Smooth muscle cell (in vitro differentiated cells): ENCODE data around the gene LRRC8B. TPM values are rescaled to one million over a fixed set of nuclear protein-coding genes. Genes with fewer than 3 reads are reported as not detected.
"Not testable (repeated sequence)": the region's sequence is repeated elsewhere in the genome, so short reads cannot be mapped to it uniquely, and the experiment has no call there.

Source experiments
- DNase-seq: peaks from one replicate; lab custom pipeline; 2025; ENCODE audit not compliant: unreplicated experiment; lab: John Stamatoyannopoulos, UW
- H2AFZ ChIP-seq: fragments of 200-600 bp; sonication (generic); 2 replicates; pipeline ENCODE4 v1.6.0; 2016; ENCODE audit warnings: antibody characterized with exemption, low read depth, mild to moderate bottlenecking
- H3F3A ChIP-seq: fragments of 200-600 bp; sonication (generic); 2 replicates; pipeline ENCODE4 v1.6.0; 2017; ENCODE audit warnings: antibody characterized with exemption, low read depth
- H3K27ac ChIP-seq: fragments of 200-600 bp; sonication (generic); 2 replicates; pipeline ENCODE4 v1.5.1; 2016; ENCODE audit warnings: low read depth, mild to moderate bottlenecking
- H3K27me3 ChIP-seq: fragments of 200-600 bp; sonication (generic); 2 replicates; pipeline ENCODE4 v1.6.1; 2016; ENCODE audit warnings: low read depth, mild to moderate bottlenecking
- H3K36me3 ChIP-seq: fragments of 200-600 bp; sonication (generic); 2 replicates; pipeline ENCODE4 v1.5.1; 2016; ENCODE audit warnings: low read depth
- H3K4me1 ChIP-seq: fragments of 200-600 bp; sonication (generic); 2 replicates; pipeline ENCODE4 v1.5.1; 2016; ENCODE audit warnings: low read depth
- H3K4me2 ChIP-seq: fragments of 200-600 bp; sonication (generic); 2 replicates; pipeline ENCODE4 v1.6.0; 2016; ENCODE audit warnings: mild to moderate bottlenecking
- H3K4me3 ChIP-seq: fragments of 200-600 bp; sonication (generic); 2 replicates; pipeline ENCODE4 v1.5.1; 2016; ENCODE audit warnings: mild to moderate bottlenecking
- H3K79me2 ChIP-seq: fragments of 200-600 bp; sonication (generic); 2 replicates; pipeline ENCODE4 v1.6.0; 2016; ENCODE audit warnings: low read depth, mild to moderate bottlenecking
- H3K9ac ChIP-seq: fragments of 200-600 bp; sonication (generic); 2 replicates; pipeline ENCODE4 v1.6.0; 2016; ENCODE audit warnings: low read depth
- H3K9me3 ChIP-seq: fragments of 200-600 bp; sonication (generic); replicated peaks from 2 replicates; pipeline ENCODE4 v1.5.1; 2016; ENCODE audit warnings: low read depth
- H4K20me1 ChIP-seq: fragments of 200-600 bp; sonication (generic); 2 replicates; pipeline ENCODE4 v1.6.0; 2016; ENCODE audit warnings: low read depth
- CTCF ChIP-seq: fragments of 200-600 bp; sonication (generic); IDR thresholded peaks from 2 replicates; pipeline ENCODE4 v1.5.1; 2017; ENCODE audit warnings: borderline replicate concordance, mild to moderate bottlenecking, antibody characterized with exemption; ENCODE audit not compliant: insufficient read depth, poor library complexity, severe bottlenecking
- WGBS: methylation state at CpG from one replicate; pipeline ENCODE4 v1.1.7; 2016; ENCODE audit warnings: low lambda C conversion rate; 5-methylcytosine and 5-hydroxymethylcytosine counted together
- polyA plus RNA-seq: library from polyadenylated mRNA; unstranded; fragments of >200 nt; fragmentation: Nextera tagmentation; extraction: Ambion mirVana; gene quantifications from 2 replicates; pipeline ENCODE4 v1.2.1, GENCODE V29; 2016
- total RNA-seq: library from RNA; depleted of rRNA; stranded (reverse); fragments of >200 nt; gene quantifications from 2 replicates; pipeline ENCODE4 v1.2.3, GENCODE V29; 2014

The LRRC8B gene
- total and polyA plus RNA-seq, 2 experiments from 2014 or later, result 1.5 to 4.6 TPM

DNA sequence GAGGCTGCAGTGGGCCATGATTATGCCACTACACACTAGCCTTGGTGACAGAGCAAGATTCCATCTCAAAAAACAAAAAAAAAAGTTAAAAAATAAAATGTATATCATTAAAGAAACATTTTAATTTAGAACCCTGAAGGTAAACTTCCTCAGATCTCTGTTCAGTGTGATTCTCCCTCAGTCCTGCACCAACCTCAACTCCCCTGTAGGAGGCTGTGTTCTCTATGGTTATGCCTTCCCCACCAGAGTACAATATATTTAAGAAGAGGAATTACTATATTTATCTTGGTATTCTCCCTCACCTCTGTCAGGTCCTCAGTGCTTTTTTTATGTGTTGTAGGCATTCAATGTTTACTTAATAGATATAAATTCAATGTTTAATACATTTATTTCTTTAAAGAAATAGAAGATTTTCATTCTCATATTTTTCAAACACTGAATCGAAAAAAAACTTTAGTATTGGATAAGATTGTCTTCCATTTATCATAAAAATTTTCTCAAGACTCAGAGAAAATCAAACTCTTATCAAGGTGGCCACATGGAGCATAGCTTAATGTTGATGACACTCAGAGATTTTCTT is 4.8 kb upstream of the LRRC8B start:
- 94% methylated on average over 1 of the region's 1 CpG for WGBS
- H3K4me3 ChIP-seq, result no peak overlapping the region

GRCh38 chr1:89521977-89522376 is 2.7 kb upstream of the LRRC8B start:
- H2AFZ ChIP-seq, H3K4me1 ChIP-seq, H4K20me1 ChIP-seq, H3K36me3 ChIP-seq, DNase-seq, H3F3A ChIP-seq, H3K9ac ChIP-seq, H3K27ac ChIP-seq, H3K4me2 ChIP-seq, H3K9me3 ChIP-seq, H3K79me2 ChIP-seq, H3K27me3 ChIP-seq, H3K4me3 ChIP-seq: not testable (repeated sequence)
- 97% methylated on average over 6 of the region's 6 CpGs for WGBS

More for the DNA sequence above, 4.8 kb upstream of the LRRC8B start:
- Histone ChIP-seq H3F3A (peaks cover 5% of the 10 kb centered on the region), H3K4me2 (no peak overlapping the region), H3K36me3 (no peaks in the 10 kb centered on the region), H3K27ac (no peak overlapping the region), H3K79me2 (no peaks in the 10 kb centered on the region), H3K4me1 (no peaks in the 10 kb centered on the region), H3K9ac (no peak overlapping the region), H2AFZ (no peak overlapping the region), H4K20me1 (no peaks in the 10 kb centered on the region), H3K9me3 (no peaks in the 10 kb centered on the region), H3K27me3 (no peaks in the 10 kb centered on the region)
- no peak for DNase-seq
- TF ChIP-seq CTCF, result peak; percentile 58

DNA sequence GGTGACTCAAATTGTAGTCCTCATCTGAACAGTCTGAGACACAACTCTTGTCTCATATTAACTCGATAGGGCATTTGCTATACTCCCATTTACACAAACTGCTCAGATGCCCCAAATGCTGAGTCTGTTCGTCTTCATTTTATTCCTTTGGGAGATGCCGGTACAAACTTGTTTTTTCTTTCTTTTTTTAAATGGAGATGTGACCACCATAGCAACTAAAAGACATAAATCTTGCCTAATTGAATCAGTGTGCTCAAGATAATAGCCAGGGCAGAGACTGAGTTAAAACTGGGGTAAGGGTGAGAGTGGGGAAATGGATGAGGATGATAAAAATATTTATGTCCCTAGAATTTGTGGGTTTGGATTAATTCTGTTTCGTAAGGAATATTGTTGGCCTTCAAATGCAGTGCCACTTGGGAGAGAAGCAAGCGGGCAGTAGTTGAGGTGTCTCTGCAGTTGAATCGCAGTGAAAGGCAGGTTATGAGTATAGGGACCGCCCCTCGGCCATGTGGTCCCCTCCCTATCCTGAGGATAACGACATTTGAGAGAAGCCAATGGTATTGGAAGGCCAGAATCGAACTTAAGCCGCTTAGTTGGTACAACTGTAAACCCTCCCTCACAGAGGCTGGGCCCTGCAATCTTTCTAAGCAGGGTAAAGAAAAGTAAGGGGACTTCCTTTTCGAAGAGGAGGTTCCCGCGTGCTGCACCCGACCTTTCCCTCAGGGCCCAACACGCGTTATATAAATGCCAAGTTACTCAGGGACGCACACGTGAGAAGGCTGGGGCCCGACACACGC is 859 bp upstream of the LRRC8B start:
- Histone ChIP-seq H3K4me3 (peak overlapping the region; percentile 93), H3K79me2 (no peaks in the 10 kb centered on the region), H3K9me3 (no peaks in the 10 kb centered on the region), H3K4me1 (no peaks in the 10 kb centered on the region), H4K20me1 (no peaks in the 10 kb centered on the region), H2AFZ (peak overlapping the region; percentile 79), H3K27ac (no peak overlapping the region), H3F3A (peaks cover 5% of the 10 kb centered on the region), H3K9ac (peak overlapping the region; percentile 40), H3K4me2 (peak overlapping the region; percentile 93), H3K36me3 (no peaks in the 10 kb centered on the region), H3K27me3 (no peaks in the 10 kb centered on the region)
- WGBS, result 22% methylated on average over 21 of the region's 21 CpGs
- no peak for TF ChIP-seq CTCF
- DNase-seq, result no peak

DNA sequence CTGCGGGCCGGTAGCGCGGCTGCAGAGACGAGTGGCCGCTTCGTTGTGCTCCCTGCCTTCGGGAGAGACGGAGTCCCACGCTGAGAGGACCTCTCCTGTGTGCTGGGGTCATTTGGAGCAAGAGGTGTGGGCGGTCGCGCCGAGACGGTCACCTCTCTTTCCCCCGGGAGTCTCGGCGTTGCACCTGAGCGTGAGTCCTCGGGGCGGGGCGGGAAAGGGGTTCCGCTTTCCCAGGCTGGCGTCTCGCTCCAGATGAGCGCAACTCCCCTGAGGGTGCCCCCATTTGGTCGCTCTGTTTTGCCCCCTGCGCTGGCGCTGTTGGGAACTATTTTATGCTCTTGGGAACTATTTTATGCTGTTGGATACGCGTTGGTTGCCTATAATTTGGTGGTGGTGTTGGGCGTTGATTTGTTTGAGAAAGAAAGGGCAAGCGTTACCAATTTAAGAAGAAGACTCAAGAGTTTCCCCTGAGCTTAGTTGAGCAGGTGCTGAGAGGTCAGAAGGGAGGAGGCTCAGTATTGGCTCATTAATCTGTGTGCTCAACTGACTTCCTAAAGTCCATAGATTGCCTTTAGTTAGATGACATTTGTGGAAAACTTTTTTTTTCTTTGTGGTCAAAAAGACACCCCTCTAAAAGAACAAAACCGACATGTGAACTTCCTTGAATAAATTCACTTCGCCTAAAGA is 683 bp downstream of the LRRC8B start:
- Histone ChIP-seq H3K4me3 (peak overlapping the region; percentile 93), H3K9me3 (no peaks in the 10 kb centered on the region), H3K9ac (peak overlapping the region; percentile 40), H2AFZ (peak overlapping the region; percentile 79), H3K36me3 (no peaks in the 10 kb centered on the region), H3K4me1 (no peaks in the 10 kb centered on the region), H3K27me3 (no peaks in the 10 kb centered on the region), H3K79me2 (no peaks in the 10 kb centered on the region), H3K27ac (peak overlapping the region; percentile 37), H3K4me2 (peak overlapping the region; percentile 93), H4K20me1 (no peaks in the 10 kb centered on the region), H3F3A (peaks cover 5% of the 10 kb centered on the region)
- no peak for DNase-seq
- TF ChIP-seq CTCF, result no peak
- 4% methylated on average over 34 of the region's 35 CpGs for WGBS
